Measurements from ENCODE around the gene CCDC160. TPM values are rescaled to one million over a fixed set of nuclear protein-coding genes. Genes with fewer than 3 reads are reported as not detected.

The CCDC160 gene
- total and polyA plus RNA-seq, 2 of the 8 experiments (the other 6 are each of a cell fraction or from before 2014, with no cell fraction given) = 0.92 to 2.6 TPM

- Histone ChIP-seq H2BK15ac (ENCODE audit: low read length) (no peak overlapping the region), H3K56ac (replicated peaks; ENCODE audit: insufficient read length, low read depth, low read length) (no peak overlapping the region), H4K91ac (replicated peaks; ENCODE audit: insufficient read length, low read length) (no peak overlapping the region), H2AFZ (ENCODE audit: low read length) (no peak overlapping the region), H3K27ac (ENCODE audit: low read depth, low read length) (no peak overlapping the region), H3K9ac (replicated peaks in 1 of 4; ENCODE audit: extremely low read depth in 1 of 4, low read depth in 3 of 4, low read length in 3 of 4) (no peak overlapping the region), H3K18ac (ENCODE audit: extremely low read depth, low read length) (no peak overlapping the region), H4K20me1 (replicated peaks in 1 of 2; ENCODE audit: control insufficient read depth in 1 of 2, insufficient read depth in 2 of 2, low read length in 2 of 2) (no peaks in the 10 kb centered on the region), H4K8ac (ENCODE audit: extremely low read depth, insufficient read depth, low read length) (no peak overlapping the region), H3K36me3 (ENCODE audit: control insufficient read depth in 2 of 4, insufficient read depth in 4 of 4, low read length in 3 of 4) (peaks cover 0 to 4% (median 0%) of the 10 kb centered on the region in 4 experiments; a peak in 2 of 8 replicates), H2BK5ac (ENCODE audit: low read depth, low read length) (no peak overlapping the region), H3K4ac (replicated peaks; ENCODE audit: insufficient read length, low read depth, low read length) (no peak overlapping the region), H3K9me3 (ENCODE audit: insufficient read depth in 2 of 2, low read depth in 1 of 2, low read length in 1 of 2) (no peaks in the 10 kb centered on the region), H3K27me3 (replicated peaks in 1 of 4; ENCODE audit: control insufficient read depth in 3 of 4, extremely low read depth in 1 of 4, insufficient read depth in 3 of 4, low read length in 3 of 4) (no peaks in the 10 kb centered on the region), H4K5ac (ENCODE audit: insufficient read length, low read depth, low read length) (no peak overlapping the region), H3K14ac (ENCODE audit: insufficient read length) (no peak overlapping the region), H3K23ac (ENCODE audit: insufficient read length) (no peak overlapping the region), H3K4me1 (replicated peaks in 1 of 4; ENCODE audit: control insufficient read depth in 3 of 4, insufficient read depth in 4 of 4, low read length in 3 of 4) (no peaks in the 10 kb centered on the region; a peak in 1 of 7 replicates), H3K79me1 (ENCODE audit: low read depth, low read length) (no peaks in the 10 kb centered on the region), H3K4me2 (ENCODE audit: insufficient read depth in 1 of 2, low read depth in 2 of 2, low read length in 2 of 2) (no peak overlapping the region), H2AK5ac (ENCODE audit: low read depth, low read length) (no peak overlapping the region), H3K79me2 (ENCODE audit: control insufficient read depth in 1 of 2, insufficient read depth in 2 of 2, low read length in 2 of 2) (no peaks in the 10 kb centered on the region), H2BK12ac (ENCODE audit: low read depth, low read length) (no peak overlapping the region), H3K23me2 (ENCODE audit: low read depth, low read length) (no peaks in the 10 kb centered on the region), H2BK20ac (ENCODE audit: low read length) (no peak overlapping the region), H3K4me3 (ENCODE audit: extremely low read depth in 1 of 4, insufficient read depth in 2 of 4, low read depth in 3 of 4, low read length in 4 of 4) (no peak overlapping the region), H2BK120ac (replicated peaks; ENCODE audit: low read depth, low read length) (no peak overlapping the region)
- ChIA-PET CTCF (ENCODE audit: partially characterized antibody) (no interaction called here), POLR2A (ENCODE audit: partially characterized antibody) (interaction anchor here (0.6 kb wide), 1 partner anchor 69 kb away, joined by 3 read pairs; no protein-coding TSS in a partner anchor)
- FAIRE-seq = no peak
- TF ChIP-seq SIX5 (IDR thresholded peaks at IDR 0.05; ENCODE audit: low read depth, low read length) (no peak), SRF (IDR thresholded peaks at IDR 0.05; ENCODE audit: low read depth, low read length) (no peak), CBX5 (IDR thresholded peaks at IDR 0.05; ENCODE audit: low read depth, low read length) (no peak), CTCF (IDR thresholded peaks at IDR 0.05; ENCODE audit: control extremely low read depth in 1 of 3, insufficient read depth in 1 of 3, low read depth in 1 of 3, low read length in 3 of 3) (no peak), SAP30 (IDR thresholded peaks at IDR 0.05; ENCODE audit: insufficient read depth, insufficient replicate concordance, low read length) (no peak), ZNF274 (IDR thresholded peaks at IDR 0.05; ENCODE audit: borderline replicate concordance, extremely low read depth, low read length) (no peak), CEBPB (IDR thresholded peaks at IDR 0.05; ENCODE audit: low read depth, low read length) (no peak), RXRA (IDR thresholded peaks at IDR 0.05; ENCODE audit: insufficient read depth, low read depth, low read length) (no peak), BRCA1 (IDR thresholded peaks at IDR 0.05; ENCODE audit: low read depth, low read length) (no peak), MAX (IDR thresholded peaks at IDR 0.05) (no peak), SUZ12 (IDR thresholded peaks at IDR 0.05; ENCODE audit: low read length) (no peak)
- DNase-seq (ENCODE audit: low read depth in 1 of 2, low spot score in 2 of 2) = no peak
Observed at GRCh38 chrX:134249241-134249640, 12.3 kb downstream of the CCDC160 start.

Data from H1 (cell line).